ENCODE results near the gene WWOX.

Gene WWOX

GRCh38 chr16:78773706-78774105 is 674.3 kb downstream of the WWOX start:
- no peak for DNase-seq
- ATAC-seq, result no peak

GRCh38 chr16:78775161-78775561 is 675.7 kb downstream of the WWOX start:
- DNase-seq (peak; percentile 50), ATAC-seq (peak; percentile 51)

GRCh38 chr16:78778101-78779004 is 678.9 kb downstream of the WWOX start:
- ATAC-seq, result peak; percentile 55
- no peak for DNase-seq

- no peak for ATAC-seq
- no peak for DNase-seq
Observed at GRCh38 chr16:78780808-78781207, 681.4 kb downstream of the WWOX start.

DNA sequence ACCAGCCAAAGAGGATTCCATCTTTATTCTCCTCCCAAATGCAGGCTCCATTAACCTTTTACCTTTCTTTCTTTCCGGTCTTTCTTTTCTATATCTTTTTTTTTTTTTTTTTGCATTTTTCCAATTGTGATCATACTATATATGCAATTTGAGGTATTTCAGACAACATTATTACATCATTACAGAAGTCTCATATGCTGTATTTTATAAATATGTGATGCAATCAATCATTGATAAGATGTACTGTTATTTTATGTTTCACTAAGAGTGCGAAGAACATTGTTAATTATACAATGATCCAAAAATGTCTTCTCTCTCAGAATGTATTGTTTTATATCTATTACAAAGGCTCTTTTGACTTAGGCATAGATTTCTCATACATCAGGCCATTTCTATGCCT is 683.1 kb downstream of the WWOX start:
- ATAC-seq, result no peak
- no peak for DNase-seq

GRCh38 chr16:78783570-78784079 is 684.2 kb downstream of the WWOX start:
- no peak for DNase-seq
- no peak for ATAC-seq

DNA sequence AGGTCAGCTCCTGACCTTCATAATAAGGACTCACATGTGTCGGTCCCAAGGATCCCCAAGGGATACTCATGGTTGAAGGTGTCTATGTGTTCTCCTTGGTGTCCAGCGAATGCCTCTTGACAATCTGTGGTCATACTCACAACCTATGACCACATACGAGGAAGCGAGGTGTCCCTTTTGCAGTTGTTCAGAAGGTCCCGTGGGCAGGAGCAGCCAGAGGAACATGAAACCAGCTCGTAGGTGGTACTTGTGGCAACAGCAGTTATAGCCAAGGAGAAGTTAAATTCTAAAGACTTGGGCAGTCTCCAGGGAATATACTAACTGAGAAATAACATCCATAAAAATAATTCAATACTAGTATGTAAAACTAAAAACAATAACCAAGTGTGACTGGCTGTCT is 685.3 kb downstream of the WWOX start:
- DNase-seq (no peak), ATAC-seq (no peak)

- ATAC-seq, result no peak
- DNase-seq, result no peak
Observed at GRCh38 chr16:78785218-78785617, 685.8 kb downstream of the WWOX start.

DNA sequence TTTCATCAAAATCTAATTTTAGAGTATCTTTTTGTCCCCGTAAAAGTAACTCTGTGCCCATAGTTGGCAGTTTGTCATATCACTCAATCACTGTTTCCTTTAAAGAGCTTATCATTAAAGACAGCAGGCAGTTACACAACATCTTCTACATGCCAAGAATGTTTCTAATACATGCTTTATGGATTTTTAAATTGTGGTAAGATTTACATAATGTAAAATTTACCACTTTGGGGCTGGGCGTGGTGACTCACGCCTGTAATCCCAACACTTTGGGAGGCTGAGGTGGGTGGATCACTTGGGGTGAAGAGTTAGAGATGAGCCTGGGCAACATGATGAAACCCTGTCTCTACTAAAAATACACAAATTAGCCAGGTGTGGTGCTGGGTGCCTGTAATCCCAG is 687.2 kb downstream of the WWOX start:
- ATAC-seq (no peak), DNase-seq (no peak)

GRCh38 chr16:78788276-78788675 is 688.8 kb downstream of the WWOX start:
- DNase-seq (no peak), ATAC-seq (no peak)

- ATAC-seq, result no peak
- DNase-seq, result no peak
Observed at GRCh38 chr16:78788696-78789095, 689.2 kb downstream of the WWOX start.

- ATAC-seq (no peak), DNase-seq (no peak)
Observed at GRCh38 chr16:78789561-78789960, 690.1 kb downstream of the WWOX start.

DNA sequence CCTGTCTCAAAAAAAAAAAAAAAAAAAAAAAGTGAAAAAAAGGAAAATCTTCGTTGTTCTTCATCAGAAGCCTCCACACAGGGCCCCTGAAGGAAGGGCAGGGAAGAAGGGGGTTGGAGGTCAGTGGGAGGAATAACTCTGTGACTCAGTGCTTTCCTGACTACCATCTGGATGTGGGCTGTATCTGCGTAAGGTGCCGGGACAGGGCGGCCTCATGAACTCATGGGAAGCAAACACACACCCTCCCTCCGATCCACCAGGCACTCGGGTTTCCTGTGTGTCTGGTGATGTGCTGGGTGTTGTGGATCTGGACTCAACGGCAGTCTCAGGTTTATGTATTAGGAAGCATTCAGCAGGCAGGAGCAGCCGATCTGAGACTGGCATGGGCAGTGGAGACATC is 691.6 kb downstream of the WWOX start:
- DNase-seq, result no peak
- ATAC-seq, result no peak

GRCh38 chr16:78791926-78792325 is 692.5 kb downstream of the WWOX start:
- DNase-seq (no peak), ATAC-seq (no peak)

DNA sequence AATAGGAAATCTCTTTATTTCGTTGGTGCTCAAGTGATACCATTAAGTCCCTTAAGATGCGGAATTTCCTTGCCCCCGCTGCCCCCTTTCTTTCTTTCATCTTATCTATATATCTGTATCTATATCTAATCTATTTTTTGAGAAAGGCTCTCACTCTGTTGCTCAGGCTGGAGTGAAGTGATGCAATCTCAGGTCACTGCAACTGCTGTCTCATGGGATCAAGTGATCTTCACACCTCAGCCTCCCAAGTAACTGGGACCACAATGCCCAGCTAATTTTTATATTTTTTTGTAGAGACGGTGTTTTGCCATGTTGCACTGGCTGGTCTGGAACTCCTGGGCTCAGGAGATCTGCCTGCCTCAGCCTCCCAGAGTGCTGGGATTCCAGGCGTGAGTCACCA is 693.5 kb downstream of the WWOX start:
- DNase-seq, result no peak
- no peak for ATAC-seq

DNA sequence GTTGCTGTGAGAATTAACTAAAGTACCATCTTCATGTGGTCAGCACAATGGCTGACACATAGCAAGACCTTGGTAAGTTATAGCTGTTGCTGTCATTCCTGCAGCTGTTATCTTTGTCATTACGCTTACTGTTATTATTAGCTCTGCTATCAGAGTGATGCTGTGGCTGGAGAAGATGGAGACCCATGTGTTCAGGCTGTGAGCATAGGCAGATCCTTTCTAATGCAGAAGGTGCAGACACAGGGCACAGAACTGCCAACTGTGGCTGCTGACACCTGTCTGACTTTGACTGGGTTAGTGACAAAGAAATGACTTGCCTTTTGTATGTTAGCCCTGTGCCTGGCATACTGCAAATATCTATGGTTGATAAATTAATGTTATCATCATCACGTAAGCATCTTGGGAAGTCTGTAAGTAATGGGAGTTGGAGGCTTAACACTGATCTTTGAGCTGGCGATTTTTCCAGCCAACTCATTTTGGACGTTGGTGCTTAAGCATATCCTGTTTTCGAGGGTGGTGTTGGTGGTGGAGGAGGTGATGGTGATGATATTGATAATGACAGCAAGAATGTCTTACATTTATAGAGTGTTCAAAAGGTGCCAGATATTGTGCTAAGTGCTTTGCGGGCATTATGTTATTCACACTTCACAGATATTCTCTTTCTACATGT is 695.3 kb downstream of the WWOX start:
- DNase-seq (no peak), ATAC-seq (no peak)

DNA sequence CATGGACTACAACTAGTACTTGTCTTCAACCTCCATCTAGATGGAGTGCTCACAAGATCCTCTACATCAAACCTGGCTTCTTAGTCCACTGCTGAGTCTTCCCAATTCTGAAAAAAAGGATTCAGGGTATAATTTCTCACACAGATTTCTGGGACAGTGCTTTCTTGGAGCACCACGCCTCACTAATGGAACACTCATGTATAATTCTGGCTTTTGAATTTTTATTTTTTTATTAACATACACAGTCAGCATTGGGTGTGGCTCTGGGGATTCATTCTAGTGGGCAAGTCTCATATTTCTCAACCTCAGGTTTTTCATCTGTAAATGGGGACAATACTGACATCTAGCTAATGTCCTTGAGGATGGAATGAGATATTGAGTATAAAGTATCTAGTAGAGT is 696.0 kb downstream of the WWOX start:
- no peak for ATAC-seq
- DNase-seq, result no peak

- peak; percentile 23 for DNase-seq
Observed at GRCh38 chr16:78796221-78796866, 696.9 kb downstream of the WWOX start.

GRCh38 chr16:78799429-78799828 is 700.0 kb downstream of the WWOX start:
- ATAC-seq, result no peak
- no peak for DNase-seq

More at GRCh38 chr16:78796221-78796866, 696.9 kb downstream of the WWOX start:
- peak; percentile 43 for ATAC-seq

DNA sequence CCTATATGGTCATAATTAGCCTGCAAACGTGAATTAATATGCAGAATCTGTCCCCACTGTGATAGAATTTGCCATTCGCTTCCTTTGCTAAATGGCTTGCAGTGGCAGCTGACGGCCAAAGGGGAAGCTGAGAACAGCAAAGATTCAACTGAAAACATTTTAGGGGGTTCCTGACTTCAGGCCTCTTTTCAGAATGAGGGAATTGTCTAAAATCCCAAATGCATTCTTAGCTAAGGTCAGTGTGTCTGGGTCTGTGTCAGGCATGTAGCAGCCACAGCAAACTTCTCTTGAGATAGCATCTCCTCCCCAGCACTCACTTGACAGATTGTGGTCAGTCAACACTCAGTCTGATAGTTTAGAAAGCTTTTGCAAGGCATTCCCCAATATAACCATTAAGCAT is 701.1 kb downstream of the WWOX start:
- no peak for DNase-seq
- ATAC-seq, result no peak

- DNase-seq, result no peak
- ATAC-seq, result no peak
Observed at GRCh38 chr16:78804058-78804735, 704.7 kb downstream of the WWOX start.

DNA sequence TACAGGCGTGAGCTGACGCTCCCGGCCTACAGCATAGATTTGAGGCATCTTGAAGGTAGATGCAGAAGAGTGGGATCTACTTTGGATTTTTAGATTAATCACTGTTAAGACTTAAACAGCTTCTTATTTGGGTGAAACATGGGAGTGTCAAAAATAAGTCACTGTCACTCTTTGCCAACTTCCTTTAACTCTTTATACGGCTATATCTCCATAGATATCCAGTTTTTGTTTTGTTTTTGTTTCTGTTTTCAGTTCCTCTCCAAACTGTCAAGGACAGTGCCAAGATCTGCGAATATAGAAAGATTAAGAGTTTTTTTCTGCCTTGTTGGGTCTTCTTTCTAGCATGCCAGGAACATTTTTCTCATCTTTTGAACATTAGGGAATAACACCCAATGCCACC is 706.1 kb downstream of the WWOX start:
- DNase-seq (no peak), ATAC-seq (no peak)

Data from stimulated activated naive CD8-positive, alpha-beta T cell treated with anti-CD3 and anti-CD28 coated beads, Interleukin-15, Interleukin-2, amounts not matched to agents 100 U/mL and 50 U/mL, for 24 hours (primary cell).